Measurements from ENCODE around the gene CTNNA3.

GRCh38 chr10:67119651-67120050, 576.3 kb downstream of the CTNNA3 start:
- TF ChIP-seq CTCF (IDR thresholded peaks at IDR 0.05; ENCODE audit: insufficient read depth, low read length, poor library complexity, severe bottlenecking) (no peak), EZH2phosphoT487 (conservative IDR thresholded peaks at IDR 0.05; ENCODE audit: low read length) (no peak)
